Measurements from ENCODE around the gene BRSK2. TPM values are rescaled to one million over a fixed set of nuclear protein-coding genes. Genes with fewer than 3 reads are reported as not detected.
A peak's percentile ranks its signal among the peaks of the same experiment; 100 is the strongest.

Gene BRSK2
- total RNA-seq, 6 donors from 2014 or later, result 0.11 to 0.54 (median 0.25) TPM; not detected in 2

- H3K4me1 ChIP-seq, result no peaks in the 10 kb centered on the region
- H3K9me3 ChIP-seq, result no peaks in the 10 kb centered on the region
- DNase-seq, result peak in 1 of 2 donors; percentile 72
- H3K27me3 ChIP-seq, result no peaks in the 10 kb centered on the region
- TF ChIP-seq POLR2A (IDR thresholded peaks at IDR 0.05) (no peak), CTCF (IDR thresholded peaks at IDR 0.05) (no peak), POLR2AphosphoS5 (IDR thresholded peaks at IDR 0.05) (no peak), EP300 (IDR thresholded peaks at IDR 0.05) (no peak)
- H3K27ac ChIP-seq, result no peak overlapping the region
- H3K4me3 ChIP-seq, result no peak overlapping the region
- peaks cover 4 to 60% (median 40%) of the 10 kb centered on the region in 4 donors for H3K36me3 ChIP-seq
- no peak for ATAC-seq (ENCODE audit: low FRiP score in 2 of 2)
- 85 to 97% methylated on average over 7 to 18 of the region's 18 CpGs for WGBS, 2 donors
Measured at GRCh38 chr11:1468002-1468401, 78.3 kb downstream of the BRSK2 start.

DNA sequence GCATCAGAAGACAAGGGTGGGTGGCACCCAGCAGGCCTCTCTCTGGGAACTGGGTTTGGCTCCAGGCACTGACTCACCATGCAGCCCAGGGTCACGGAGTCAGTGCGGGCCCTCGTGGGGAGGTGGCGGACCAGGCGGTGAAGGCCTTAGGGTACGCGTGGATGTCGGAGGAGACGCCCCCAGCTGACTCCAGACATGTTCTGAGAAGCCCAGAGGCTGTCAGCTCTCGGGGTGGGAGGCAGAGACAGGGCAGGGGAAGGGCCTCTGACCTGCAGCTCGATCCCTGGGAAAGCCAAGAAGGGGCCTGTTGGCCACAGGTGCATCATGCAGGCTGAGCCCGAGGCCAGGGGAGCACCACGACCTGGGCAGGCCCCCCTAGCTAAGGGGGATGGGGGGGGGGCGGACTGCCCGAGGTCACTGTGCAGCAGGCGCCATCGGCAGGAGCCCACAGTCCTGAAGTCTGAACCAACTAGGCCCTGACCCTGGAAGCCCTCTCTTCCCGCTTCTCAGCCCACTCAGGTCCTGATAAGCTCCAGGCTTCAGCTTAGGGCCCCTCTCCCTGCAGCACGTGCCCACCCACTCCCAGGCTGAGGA, 78.8 kb downstream of the BRSK2 start:
- Histone ChIP-seq H3K4me1 (no peaks in the 10 kb centered on the region), H3K27ac (no peak overlapping the region), H3K9me3 (no peaks in the 10 kb centered on the region), H3K36me3 (peaks cover 6 to 66% (median 44%) of the 10 kb centered on the region in 4 donors), H3K4me3 (no peak overlapping the region), H3K27me3 (no peaks in the 10 kb centered on the region)
- DNase-seq (peak in 1 of 2 donors; percentile 54), ATAC-seq (ENCODE audit: low FRiP score in 2 of 2) (no peak)
- 92 to 97% methylated on average over 13 to 19 of the region's 19 CpGs for WGBS, 2 donors
- TF ChIP-seq CTCF (IDR thresholded peaks at IDR 0.05) (no peak), POLR2AphosphoS5 (IDR thresholded peaks at IDR 0.05) (no peak), POLR2A (IDR thresholded peaks at IDR 0.05) (no peak)

GRCh38 chr11:1469287-1469910, 79.7 kb downstream of the BRSK2 start:
- no peaks in the 10 kb centered on the region for H3K4me1 ChIP-seq
- no peaks in the 10 kb centered on the region for H3K27me3 ChIP-seq
- TF ChIP-seq CTCF (IDR thresholded peaks at IDR 0.05), result no peak
- TF ChIP-seq EP300 (IDR thresholded peaks at IDR 0.05), result no peak
- no peak for TF ChIP-seq POLR2AphosphoS5 (IDR thresholded peaks at IDR 0.05)
- no peak for TF ChIP-seq POLR2A (IDR thresholded peaks at IDR 0.05)
- no peak overlapping the region for H3K27ac ChIP-seq
- no peaks in the 10 kb centered on the region for H3K9me3 ChIP-seq
- WGBS, 2 donors, result 81 to 85% methylated on average over 15 to 19 of the region's 19 CpGs
- peaks cover 6 to 74% (median 52%) of the 10 kb centered on the region in 4 donors for H3K36me3 ChIP-seq
- no peak overlapping the region for H3K4me3 ChIP-seq
- peak in 1 of 2 donors; percentile 79 for DNase-seq
- ATAC-seq (ENCODE audit: low FRiP score in 2 of 2), result no peak

DNA sequence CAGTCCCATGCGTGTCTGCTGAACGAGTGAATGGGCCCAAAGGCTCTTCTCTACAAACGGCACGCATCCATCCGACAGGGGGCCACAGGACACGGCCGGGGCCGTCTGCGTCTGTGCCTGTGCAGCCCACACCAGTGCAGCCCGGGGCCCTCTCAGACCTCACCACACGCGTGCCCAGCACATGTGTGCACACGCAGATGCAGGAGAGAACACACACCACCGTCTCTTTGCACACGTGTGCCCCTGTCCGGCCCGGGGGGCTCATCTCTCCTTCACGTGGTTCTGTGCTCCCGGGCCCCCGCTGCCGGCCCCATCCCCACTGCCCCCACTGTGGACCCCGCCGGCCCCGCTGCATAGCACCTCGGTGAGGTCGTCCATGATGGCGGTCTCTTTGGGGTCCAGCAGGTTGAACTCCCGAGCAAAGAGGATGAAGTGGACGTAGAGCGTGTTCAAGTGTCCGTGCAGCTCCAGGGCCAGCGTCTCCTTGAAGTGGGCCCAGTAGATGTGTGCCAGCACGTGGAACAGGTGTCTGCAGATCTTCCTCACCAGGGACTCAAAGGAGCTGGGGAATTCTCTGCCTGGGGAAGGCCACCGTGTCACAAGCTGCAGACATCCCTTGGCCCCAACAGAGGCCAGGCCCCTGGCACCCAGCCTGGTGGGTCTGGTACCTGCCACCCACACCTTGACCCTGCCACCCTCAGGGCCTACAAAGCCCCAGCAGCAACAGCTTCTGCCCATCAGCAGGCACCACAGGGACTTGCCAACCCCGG, 80.4 kb downstream of the BRSK2 start:
- peaks cover 6 to 81% (median 54%) of the 10 kb centered on the region in 4 donors for H3K36me3 ChIP-seq

More for the DNA sequence above, 80.4 kb downstream of the BRSK2 start:
- ATAC-seq (ENCODE audit: low FRiP score in 2 of 2) (no peak), DNase-seq (peak in 1 of 2 donors; percentile 78)
- H3K27me3 ChIP-seq, result no peaks in the 10 kb centered on the region
- no peak for TF ChIP-seq POLR2AphosphoS5 (IDR thresholded peaks at IDR 0.05)
- TF ChIP-seq CTCF (IDR thresholded peaks at IDR 0.05), result no peak
- TF ChIP-seq POLR2A (IDR thresholded peaks at IDR 0.05), result no peak
- TF ChIP-seq EP300 (IDR thresholded peaks at IDR 0.05), result no peak
- H3K4me1 ChIP-seq, result no peaks in the 10 kb centered on the region
- no peak overlapping the region for H3K4me3 ChIP-seq
- H3K9me3 ChIP-seq, result no peaks in the 10 kb centered on the region
- WGBS, 2 donors, result 95% methylated on average over 25 to 35 of the region's 35 CpGs
- no peak overlapping the region for H3K27ac ChIP-seq

Measured in upper lobe of left lung (tissue), 6 donors.